ENCODE measurements around the gene ZNF493. TPM values are rescaled to one million over a fixed set of nuclear protein-coding genes. Genes with fewer than 3 reads are reported as not detected.

ZNF493 gene
- total RNA-seq = 8.7 to 19.0 TPM (median 10.0 TPM) in 3 replicates
- long read RNA-seq, partial matches to known transcripts = 1 of 1 reads
- long read RNA-seq, other reads (novel, unspliced or antisense) = 0 of 1 reads

GRCh38 chr19:21396893-21397572, at the start of gene ZNF493:
Gene ZNF493, plus strand, starts transcription at chr19:21397133. Its CDS starts 105 bp downstream, at chr19:21397238.
- TF ChIP-seq CTCF (IDR thresholded peaks at IDR 0.05) = no peak
- peak within 1 kb of the TSS; percentile 97 for H3K27ac Mint-ChIP-seq (ENCODE audit: unreplicated experiment)
- H3K4me1 Mint-ChIP-seq (ENCODE audit: low read depth) = peaks cover 28% of the 10 kb centered on the region
- peaks cover 21% of the 10 kb centered on the region for H3K36me3 Mint-ChIP-seq (ENCODE audit: low read depth)
- H3K4me3 Mint-ChIP-seq (ENCODE audit: unreplicated experiment) = peak within 1 kb of the TSS; percentile 99
- H3K9me3 Mint-ChIP-seq (ENCODE audit: low read depth) = peaks cover 21% of the 10 kb centered on the region
- no peaks in the 10 kb centered on the region for H3K27me3 Mint-ChIP-seq (ENCODE audit: low read depth)
- peak; percentile 93 for DNase-seq (ENCODE audit: low spot score)

GRCh38 chr19:21352830-21353229, 44.1 kb upstream of the ZNF493 start:
- Mint-ChIP-seq H3K4me1 (ENCODE audit: low read depth) (no peaks in the 10 kb centered on the region), H3K36me3 (ENCODE audit: low read depth) (no peaks in the 10 kb centered on the region), H3K9me3 (ENCODE audit: low read depth) (peaks cover 14% of the 10 kb centered on the region), H3K27ac (ENCODE audit: unreplicated experiment) (no peak overlapping the region), H3K4me3 (ENCODE audit: unreplicated experiment) (no peak overlapping the region), H3K27me3 (ENCODE audit: low read depth) (no peaks in the 10 kb centered on the region)
- DNase-seq (ENCODE audit: low spot score) = no peak
- no peak for TF ChIP-seq CTCF (IDR thresholded peaks at IDR 0.05)

GRCh38 chr19:21358768-21359451, 38.0 kb upstream of the ZNF493 start, which contains the start of gene ZNF738:
Gene ZNF738, plus strand, starts transcription at chr19:21359000. Its CDS starts 141 bp downstream, at chr19:21359141.
- peaks cover 7% of the 10 kb centered on the region for H3K4me1 Mint-ChIP-seq (ENCODE audit: low read depth)
- peak within 1 kb of the TSS; percentile 99 for H3K4me3 Mint-ChIP-seq (ENCODE audit: unreplicated experiment)
- peak within 1 kb of the TSS; percentile 100 for H3K27ac Mint-ChIP-seq (ENCODE audit: unreplicated experiment)
- peak; percentile 25 for TF ChIP-seq CTCF (IDR thresholded peaks at IDR 0.05)
- no peaks in the 10 kb centered on the region for H3K9me3 Mint-ChIP-seq (ENCODE audit: low read depth)
- peaks cover 6% of the 10 kb centered on the region for H3K36me3 Mint-ChIP-seq (ENCODE audit: low read depth)
- H3K27me3 Mint-ChIP-seq (ENCODE audit: low read depth) = no peaks in the 10 kb centered on the region
- DNase-seq (ENCODE audit: low spot score) = peak; percentile 96

GRCh38 chr19:21362291-21362690, 34.6 kb upstream of the ZNF493 start:
- Mint-ChIP-seq H3K4me3 (ENCODE audit: unreplicated experiment) (no peak overlapping the region), H3K27me3 (ENCODE audit: low read depth) (no peaks in the 10 kb centered on the region), H3K27ac (ENCODE audit: unreplicated experiment) (no peak overlapping the region), H3K36me3 (ENCODE audit: low read depth) (peaks cover 21% of the 10 kb centered on the region), H3K9me3 (ENCODE audit: low read depth) (peaks cover 3% of the 10 kb centered on the region), H3K4me1 (ENCODE audit: low read depth) (peaks cover 7% of the 10 kb centered on the region)
- no peak for DNase-seq (ENCODE audit: low spot score)
- TF ChIP-seq CTCF (IDR thresholded peaks at IDR 0.05) = no peak

GRCh38 chr19:21383980-21384582, 12.9 kb upstream of the ZNF493 start:
- no peak for TF ChIP-seq CTCF (IDR thresholded peaks at IDR 0.05)
- H3K4me1 Mint-ChIP-seq (ENCODE audit: low read depth) = no peaks in the 10 kb centered on the region
- no peaks in the 10 kb centered on the region for H3K27me3 Mint-ChIP-seq (ENCODE audit: low read depth)
- H3K27ac Mint-ChIP-seq (ENCODE audit: unreplicated experiment) = no peak overlapping the region
- H3K4me3 Mint-ChIP-seq (ENCODE audit: unreplicated experiment) = no peak overlapping the region
- no peak for DNase-seq (ENCODE audit: low spot score)
- H3K36me3 Mint-ChIP-seq (ENCODE audit: low read depth) = peaks cover 65% of the 10 kb centered on the region
- peaks cover 78% of the 10 kb centered on the region for H3K9me3 Mint-ChIP-seq (ENCODE audit: low read depth)

All from chondrocyte (in vitro differentiated cells).